GM19025 (cell line): Measurements from ENCODE around the gene GNB1L.
"Not testable (repeated sequence)": the region's sequence is repeated elsewhere in the genome, so short reads cannot be mapped to it uniquely, and the experiment has no call there.

ENCODE experiments used
- ATAC-seq: cut with Tn5 transposase; IDR thresholded peaks from one replicate; pipeline ENCODE4 v1.9.1; 2021; ENCODE audit warnings: mild to moderate bottlenecking, low read depth, moderate library complexity; ENCODE audit not compliant: unreplicated experiment

Gene GNB1L

DNA sequence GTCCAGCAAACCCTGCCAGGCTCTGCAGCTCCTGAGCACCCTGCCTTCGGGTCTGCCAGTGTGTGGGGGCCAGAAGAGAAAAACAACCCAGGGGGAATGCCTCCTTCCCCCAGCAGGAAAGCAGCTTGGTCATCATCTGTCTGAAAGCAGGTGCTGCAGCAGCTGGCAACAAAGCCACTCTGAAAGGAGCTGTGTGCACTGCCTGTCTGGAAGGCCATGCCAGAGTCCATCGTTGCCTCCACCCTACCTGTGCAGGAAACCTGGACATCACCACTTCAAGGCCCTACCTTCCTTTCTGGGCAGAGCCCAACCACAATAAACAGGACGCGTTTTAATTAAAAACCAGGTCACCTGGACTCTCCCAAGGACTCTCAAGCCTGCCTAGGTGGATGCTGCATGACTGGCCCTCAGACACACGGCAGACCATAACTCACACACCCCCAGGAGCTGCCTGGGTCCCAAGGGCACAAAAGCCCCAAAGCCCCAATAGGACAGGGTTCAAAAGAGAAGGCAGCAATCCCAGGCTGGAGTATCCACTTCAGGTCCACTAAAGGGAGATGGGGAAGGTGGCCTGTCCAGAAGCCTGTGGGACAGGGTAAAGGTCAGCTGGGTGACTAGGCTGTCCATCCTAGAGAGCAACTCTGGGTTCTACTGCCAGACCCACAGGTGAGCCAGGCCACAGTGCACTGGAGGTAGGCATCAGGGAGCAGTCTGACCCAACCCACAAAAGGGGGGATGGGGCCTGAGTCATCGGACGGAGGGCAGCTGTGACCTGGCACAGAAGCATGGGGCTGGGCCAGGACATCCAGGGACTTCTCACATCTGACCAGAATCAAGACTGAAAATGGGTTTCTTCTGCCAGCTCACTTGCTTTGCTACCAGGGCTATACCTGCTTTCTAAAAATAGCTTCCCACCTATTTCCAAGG lies 6.1 kb downstream of the GNB1L start:
- ATAC-seq, result no peak

DNA sequence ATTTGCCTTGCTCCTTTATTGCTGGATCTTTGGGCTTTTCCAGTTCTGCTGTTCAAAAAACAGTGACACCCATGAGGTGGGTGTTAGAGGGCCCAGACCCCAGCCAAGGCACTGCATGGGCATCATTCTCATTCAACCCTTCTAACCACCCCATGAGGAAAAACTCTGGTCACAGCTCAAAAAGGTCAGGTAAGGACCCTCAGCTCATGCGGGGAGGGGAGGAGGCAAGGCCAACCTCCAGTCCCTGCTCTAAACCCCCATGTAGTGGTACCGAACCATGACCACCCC lies 7.4 kb downstream of the GNB1L start:
- no peak for ATAC-seq

DNA sequence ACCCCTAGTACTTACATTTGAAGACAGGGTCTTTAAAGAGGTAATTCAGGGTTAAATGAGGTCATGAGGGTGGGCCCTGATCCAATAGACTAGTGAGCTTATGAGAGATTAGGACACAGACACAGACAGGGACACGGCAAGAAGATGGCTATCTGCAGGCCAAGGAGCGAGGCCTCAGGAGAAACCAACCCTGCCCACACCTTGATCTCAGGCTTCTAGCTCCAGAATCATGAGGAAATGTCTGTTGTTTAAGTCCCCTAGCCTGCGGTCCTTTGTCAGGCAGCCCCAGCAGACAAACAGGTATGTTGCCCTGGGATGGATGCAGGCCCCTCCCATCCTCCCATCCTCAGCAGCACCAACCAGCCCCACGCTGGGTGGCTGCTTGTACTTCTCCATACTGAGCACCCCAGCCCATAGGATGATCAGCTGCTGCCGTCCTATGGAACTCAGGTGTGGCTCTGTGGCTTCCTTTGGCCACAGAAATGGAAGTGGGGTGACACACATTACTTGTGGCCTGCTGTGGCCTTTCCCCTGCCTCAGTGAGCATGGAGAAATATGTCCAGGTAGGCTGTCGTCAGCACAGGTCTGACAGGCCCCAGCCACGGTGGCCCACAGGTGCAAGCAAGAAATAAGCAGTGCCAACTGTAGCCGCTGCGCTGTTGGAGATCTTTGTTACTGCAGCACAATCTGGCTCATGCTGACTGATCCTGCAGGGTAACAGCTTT lies 7.9 kb downstream of the GNB1L start:
- no peak for ATAC-seq

DNA sequence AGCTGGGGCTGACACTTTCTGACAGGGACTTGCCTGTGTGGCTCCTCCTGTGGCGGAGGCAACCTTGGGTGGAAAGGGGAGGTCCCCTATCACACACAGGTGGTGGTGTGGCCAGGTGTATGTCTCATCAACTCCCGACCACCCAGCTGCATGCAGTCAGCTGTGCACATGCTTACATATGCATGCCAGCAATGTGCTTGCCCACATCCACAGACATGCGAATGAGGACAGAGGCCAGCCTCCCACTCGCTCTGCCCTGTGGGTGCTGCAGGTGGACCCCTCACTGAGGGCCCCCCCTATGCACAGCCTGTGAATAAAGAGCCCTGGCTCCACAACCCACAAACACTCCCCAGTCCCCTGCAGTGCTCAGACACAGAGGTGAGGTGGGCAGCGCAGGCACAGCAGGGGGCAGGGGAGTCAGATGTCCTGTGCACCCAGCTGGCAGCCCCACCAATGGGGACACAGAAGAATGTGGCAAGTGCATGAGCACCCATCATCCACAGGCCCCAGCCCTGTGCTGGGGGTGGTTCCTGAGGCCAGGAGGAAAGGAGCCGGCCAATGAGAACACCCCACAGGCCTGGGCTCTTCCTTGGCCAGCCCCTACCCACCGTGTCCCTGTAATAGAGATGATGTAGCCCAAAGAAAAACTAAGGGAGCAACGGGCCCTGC lies 9.5 kb downstream of the GNB1L start:
- no peak for ATAC-seq

DNA sequence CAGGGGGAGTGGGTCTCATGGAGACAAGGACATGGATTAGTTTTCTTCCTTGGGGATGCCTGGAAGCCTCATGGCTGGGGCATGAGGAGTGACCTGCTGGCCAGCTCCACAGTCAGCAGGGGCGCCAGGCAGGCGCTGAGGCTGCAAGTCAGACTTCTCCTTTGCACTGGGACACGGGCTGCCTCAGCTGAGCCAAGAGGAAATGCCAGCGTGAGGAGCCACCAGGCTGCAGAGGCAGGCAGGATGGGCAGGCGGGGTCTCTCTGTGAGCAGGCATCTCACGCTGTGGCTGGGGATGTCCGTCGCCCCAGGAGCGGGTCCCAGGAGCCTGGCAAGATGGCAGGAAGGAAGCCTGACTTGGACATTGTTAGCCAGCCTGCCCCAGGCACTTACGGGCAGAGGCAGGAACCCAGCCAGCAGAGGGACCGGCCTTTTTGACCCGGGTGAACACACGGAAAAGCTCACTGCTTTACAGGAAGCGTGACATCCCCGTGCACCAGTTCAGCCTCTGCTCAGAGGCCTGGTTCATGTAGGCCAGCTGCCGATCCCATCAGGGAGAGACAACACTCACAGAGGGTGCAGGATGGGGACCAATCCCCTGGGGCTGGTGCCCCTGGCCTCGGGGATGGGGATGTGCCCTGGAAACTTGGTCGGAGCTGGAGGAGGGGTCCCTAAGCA lies 10.2 kb downstream of the GNB1L start:
- no peak for ATAC-seq

DNA sequence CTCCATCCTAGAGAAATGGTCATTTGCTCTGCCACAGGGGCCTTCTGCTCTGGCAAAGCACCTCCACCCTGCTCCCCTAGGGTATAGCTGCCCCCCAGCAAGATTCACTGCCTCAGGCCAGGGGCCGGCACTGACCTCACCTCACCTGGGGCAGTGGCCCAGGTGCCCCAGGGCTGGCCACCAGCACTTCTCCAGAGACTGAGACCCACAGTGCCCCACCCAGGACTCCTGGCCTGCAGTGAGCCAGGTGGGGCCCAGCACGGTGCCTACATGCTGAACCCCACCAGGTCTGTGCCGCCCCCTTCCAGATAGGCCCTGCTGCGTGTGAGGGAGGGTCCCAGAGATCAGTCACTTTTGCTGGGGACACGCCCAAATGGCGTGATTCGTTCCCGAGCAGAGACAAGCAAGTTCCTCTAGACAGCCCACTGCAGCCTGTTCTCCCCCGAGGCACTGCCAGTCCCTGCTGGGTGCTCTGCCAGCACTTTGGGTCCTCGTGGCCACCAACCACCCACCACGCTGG lies 10.8 kb downstream of the GNB1L start:
- ATAC-seq, result no peak

DNA sequence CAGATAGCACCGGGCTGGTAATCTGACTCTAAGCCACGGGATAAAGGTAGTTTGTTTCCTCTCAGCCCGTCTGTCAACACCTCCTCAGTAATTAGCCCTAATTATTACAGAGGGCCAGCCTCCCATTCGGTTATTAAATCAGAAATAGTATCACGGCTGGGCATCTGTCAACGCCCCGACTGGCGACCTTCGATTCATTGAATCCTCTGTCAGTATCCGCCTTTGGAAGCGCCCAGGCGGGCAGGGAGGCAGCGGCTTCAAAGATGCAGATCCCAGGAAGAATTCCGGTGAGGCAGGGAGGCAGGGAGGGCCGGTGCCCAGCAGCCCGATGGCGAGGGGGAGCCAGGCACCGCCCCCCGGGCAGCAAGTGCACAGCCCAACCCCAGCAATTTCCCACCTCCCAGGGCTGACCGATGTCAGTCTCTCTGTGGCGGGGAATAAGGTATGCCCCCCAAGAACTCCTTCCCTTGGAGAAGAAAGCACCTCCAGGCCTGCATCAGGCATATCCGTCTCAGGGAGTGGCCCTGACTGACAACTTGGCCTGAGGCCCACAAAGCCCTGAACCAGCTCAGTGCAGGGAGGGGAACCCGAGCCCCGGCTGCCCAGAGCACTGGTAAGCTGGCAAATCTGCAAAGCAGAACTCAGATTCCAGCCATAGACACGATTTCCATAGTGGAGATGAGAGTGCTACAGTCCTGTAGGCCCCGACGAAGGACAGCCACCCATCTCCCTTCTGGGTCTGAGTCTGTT lies 11.4 kb downstream of the GNB1L start:
- no peak for ATAC-seq

DNA sequence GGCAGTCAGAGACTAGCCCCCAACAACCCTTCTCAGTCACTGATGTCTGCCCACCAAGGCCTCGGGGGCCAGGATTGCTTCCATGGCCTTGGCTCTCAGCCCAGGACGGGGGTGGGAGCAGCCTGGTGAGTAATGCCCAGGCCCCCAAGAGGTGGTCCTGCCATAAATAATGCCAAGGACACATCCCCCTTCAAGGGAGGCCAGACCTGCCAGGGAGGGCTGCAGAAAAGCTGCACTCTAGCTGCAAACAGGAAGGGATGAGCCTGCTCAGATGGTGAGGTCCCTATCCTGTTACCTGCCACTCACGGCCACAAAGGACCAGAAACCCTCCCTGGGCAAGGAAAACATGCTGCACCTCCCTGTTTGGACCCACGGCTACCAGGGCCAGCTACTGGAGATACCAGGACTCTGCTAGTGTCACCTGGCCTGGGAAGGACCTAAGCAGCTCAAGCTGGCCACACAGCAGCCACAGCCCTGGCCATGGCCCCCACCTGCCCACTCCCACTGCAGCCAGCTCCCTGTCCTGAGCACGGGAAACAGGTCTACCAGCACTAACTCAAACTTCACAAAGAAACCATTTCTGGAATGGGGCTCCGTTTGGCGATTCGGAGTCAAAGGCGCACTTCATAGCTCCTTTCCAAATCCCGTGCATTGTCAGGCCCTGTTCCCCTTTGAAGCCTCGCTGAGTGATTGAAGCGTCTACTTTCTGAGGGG lies 12.1 kb downstream of the GNB1L start:
- ATAC-seq, result no peak

DNA sequence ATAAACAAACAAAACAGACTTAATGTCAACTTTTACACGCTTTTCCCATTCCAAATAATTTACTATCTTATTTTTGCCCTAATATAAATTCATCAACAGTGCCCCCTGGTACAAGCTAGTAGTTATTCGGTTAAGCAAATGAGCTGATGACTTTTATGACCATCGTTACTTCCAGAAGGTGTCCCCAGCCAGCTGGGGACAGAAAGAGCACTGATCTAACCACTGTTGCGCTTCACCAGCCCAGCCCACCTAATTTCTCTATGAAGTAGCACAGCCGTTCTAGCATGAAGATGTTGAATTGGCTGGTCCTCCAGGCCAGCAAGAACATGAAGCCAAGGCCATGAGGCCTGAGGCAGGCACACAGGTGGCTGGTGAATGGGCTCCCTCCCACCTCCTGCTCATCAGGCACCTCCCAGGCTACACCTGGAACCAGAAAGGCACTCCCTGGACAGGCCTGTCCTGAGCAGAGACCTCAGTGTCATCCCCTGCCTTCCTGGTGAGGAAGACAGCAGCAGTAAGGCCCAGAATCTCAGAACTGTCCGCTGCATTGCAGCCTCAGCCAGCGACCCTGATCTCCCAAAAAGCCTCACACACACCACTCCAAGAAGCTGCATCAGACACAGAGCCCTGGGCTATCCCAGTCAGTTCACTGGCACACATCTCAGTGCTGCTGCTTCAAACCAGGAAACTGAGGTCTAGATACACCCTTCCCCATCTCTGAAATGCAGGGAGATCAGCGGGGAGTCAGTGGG lies 12.9 kb downstream of the GNB1L start:
- ATAC-seq, result no peak

DNA sequence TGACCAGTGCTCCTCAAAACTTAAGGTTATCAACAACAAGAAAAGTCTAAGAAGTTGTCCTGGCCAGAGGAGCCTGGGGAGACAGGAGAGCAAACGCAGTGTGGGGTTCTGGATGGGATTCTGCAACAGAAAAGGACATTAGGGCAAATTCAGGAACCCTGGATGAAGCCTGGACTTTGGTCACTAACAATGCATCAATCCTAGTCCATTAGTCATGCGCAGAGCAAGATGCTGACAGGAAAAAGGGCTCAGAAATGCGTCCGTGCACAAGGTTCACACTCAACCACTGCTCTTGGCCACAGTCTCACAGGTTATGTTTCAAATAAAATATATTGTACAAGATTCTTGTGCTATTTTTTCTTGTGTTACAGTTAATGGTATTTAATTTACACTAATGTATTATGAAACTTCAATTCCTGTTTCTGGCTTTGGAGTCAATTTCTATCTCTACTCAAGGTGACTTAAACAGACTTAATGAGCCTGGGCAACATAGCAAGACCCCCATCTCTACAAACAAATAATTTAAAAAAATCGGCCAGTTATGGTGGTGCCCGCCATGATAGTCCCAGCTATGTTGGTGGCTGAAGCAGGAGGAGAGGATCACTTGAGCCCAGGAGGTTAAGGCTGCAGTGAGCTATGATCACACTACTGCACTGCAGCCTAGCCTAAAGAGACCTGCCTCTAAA lies 13.6 kb downstream of the GNB1L start:
- ATAC-seq, result no peak

DNA sequence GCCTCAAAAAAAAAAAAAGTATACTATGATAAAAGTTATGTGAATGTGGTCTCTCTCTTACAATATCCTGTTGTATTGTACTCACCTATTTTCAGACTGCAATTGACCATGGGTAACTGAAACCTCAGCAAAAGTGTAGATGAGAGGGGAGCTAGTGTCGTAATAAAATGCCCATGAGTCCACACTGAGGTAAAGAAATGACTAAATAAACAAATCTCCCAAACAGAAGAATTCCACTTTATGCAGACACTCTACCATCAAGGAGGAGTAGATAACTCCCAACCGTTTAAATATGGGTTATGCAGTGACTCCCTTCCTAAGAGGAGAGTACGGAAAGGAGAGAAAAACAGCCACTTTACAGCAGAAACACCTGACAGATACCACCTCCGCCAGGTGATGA lies 14.6 kb downstream of the GNB1L start:
- no peak for ATAC-seq

DNA sequence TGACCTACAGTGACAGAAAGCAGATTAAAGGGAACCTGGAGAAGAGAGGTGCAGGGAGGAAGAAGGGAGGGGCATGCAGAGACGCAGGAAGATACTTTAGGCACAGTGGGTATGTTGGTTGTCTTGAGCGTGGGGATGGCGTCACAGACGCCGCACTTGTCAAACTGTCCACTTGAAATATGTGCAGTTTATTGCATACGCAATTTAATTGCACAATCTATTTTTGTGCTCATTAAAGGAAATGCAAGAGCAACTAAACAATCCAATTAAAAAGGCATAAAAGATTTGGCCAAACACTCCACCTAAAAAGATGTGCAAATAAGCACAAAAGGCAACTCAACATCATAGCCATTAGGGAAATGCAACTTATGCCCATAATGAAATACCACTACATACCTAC lies 16.8 kb downstream of the GNB1L start:
- no peak for ATAC-seq

DNA sequence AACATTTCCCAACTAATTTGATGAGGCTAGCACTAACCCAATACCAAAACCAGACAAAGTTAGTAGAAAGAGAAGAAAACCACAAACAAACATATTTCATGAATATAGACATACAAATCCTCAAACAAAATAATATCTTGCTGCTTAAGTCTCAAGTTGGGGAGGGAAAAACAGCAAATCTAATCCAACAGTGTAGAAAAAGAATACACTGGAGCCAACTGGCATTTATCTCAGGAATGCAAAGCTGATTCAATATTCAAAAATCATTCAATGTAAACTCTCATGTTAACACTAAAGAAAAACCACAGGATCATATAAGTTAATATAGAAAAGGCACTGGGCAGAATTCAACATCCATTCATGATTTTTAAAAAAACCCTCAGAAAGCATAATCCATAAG lies 18.2 kb downstream of the GNB1L start:
- no peak for ATAC-seq

DNA sequence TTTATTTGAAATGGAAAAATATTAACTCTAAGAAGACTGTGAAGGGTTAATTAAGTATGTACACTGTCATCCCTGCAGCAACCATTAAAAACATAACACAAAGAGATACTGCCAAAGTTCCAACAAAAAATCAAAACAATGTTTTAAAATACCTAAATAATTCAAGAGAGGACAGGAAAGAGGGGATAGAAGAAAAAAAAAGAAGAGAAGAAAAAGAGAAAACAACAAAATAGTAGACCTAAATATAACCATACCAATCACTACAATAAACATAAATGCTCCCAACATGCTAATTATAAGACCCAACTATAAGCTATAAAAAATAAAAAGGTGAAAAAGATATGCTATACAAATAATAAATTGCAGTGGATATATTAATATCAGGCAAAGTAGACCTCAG lies 20.1 kb downstream of the GNB1L start:
- no peak for ATAC-seq

DNA sequence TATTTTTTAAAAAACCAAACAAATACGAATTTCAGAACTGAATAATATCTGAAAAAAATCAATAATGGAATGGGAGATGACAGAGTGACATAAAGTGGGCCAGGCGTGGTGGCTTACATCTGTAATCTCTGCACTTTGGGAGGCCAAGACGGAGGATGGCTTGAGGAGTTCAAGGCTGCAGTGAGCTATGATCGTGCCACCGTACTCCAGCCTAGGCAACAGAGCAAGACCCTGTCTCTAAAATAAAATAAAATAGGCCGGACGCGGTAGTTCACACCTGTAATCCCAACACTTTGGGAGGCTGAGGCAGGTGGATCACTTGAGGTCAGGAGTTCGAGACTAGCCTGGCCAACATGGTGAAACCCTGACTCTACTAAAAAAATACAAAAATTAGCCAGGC lies 21.3 kb downstream of the GNB1L start:
- not testable (repeated sequence) for ATAC-seq

DNA sequence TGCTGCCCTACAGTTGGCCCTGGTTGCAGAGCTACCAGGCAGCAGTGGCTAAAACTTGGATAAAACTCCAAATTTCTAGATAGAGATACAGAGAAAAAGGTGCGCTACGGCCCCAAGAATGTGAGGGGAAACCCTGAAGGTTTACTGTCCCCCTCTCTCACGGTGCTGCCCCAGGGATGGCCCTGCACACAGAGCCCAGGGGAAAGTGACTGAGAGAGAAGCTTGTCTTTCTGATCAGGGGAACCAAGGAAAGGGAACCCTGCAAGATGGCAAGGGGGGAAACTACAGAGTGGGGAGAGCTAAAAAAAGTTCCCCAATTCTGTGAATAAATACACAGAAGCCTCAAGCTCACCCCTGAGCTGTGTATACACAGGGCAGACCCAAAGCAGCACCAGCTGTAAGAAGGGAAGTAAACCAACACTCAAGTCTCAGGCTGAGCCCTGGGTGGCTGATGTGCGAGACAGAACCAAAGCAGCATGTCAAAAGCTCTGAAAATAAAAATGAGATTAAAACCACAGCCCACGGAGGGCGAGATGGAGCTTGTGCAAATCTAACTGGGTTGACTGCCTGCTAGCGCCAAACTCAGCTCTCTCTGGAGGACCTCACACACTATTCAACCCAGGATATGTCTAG lies 22.1 kb downstream of the GNB1L start:
- ATAC-seq, result no peak

DNA sequence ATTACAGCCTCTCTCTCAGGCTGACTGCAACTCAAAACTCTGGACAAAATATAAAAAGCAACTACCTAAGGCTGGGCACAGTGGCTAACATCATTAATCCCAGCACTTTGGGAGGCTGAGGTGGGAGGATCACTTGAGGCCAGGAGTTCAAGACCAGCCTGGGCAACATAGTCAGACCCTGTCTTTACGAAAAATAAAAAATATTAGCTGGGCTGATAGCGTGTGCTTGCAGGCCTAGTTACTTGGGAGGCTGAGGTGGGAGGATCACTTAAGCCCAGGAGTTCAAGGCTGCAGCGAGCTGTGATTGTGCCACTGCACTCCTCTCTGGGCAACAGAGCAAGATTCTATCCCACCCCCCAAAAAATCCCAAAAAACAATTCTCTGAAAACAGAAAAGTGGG lies 22.7 kb downstream of the GNB1L start:
- not testable (repeated sequence) for ATAC-seq

DNA sequence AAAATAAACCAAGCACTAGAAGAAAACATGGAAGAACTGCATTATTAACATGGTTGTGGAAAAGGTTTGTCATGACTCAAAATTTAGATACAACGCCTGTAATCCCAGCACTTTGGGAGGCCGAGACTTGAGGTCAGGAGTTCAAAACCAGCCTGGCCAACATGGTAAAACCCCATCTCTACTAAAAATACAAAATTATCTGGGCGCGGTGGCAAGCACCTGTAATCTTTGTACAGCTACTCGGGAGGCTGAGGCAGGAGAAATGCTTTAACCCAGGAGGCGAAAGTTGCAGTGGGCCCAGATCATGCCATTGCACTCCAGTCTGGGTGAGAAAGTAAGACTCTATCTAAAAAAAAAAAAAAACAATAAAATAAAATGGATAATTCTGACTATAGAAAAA lies 23.7 kb downstream of the GNB1L start:
- ATAC-seq, result no peak
